OCI-LY3 (cell line): ENCODE data around the gene MAP2K4.

ENCODE experiments used
- EZH2phosphoT487 ChIP-seq: fragments of 200-600 bp; shearing (Covaris generic); IDR thresholded peaks from 2 replicates; pipeline ENCODE4 v1.6.1; 2018; ENCODE audit warnings: antibody characterized with exemption, mixed run types, low read depth
- TF ChIP-seq, protein P1 (sequence below): fragments of 200-600, 300-600 bp; sonication (generic); IDR thresholded peaks from 2 replicates; pipeline ENCODE4 v1.5.1; 2014; ENCODE audit warnings: antibody characterized with exemption, low read length, low read depth

DNA sequence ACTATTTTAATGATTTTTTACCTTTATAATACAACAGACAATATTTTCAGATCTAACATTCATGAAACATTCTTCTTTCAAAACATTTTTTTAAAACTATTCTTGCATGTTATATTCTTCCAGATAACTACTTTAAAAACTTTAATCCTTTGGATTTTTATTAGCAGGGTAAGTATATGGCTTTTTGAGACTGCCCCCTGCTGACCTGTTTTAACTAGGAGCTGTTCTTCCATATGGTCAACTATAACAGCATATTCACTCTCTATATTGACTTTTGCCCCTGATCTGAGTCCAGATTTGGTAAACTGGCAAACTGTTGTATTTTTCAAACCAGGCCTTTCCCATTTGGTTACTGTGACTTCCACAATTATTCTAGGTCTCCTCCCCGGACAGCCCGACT lies 39.9 kb upstream of the MAP2K4 start:
- TF ChIP-seq EZH2phosphoT487: no peak
- TF ChIP-seq, protein P1, sequence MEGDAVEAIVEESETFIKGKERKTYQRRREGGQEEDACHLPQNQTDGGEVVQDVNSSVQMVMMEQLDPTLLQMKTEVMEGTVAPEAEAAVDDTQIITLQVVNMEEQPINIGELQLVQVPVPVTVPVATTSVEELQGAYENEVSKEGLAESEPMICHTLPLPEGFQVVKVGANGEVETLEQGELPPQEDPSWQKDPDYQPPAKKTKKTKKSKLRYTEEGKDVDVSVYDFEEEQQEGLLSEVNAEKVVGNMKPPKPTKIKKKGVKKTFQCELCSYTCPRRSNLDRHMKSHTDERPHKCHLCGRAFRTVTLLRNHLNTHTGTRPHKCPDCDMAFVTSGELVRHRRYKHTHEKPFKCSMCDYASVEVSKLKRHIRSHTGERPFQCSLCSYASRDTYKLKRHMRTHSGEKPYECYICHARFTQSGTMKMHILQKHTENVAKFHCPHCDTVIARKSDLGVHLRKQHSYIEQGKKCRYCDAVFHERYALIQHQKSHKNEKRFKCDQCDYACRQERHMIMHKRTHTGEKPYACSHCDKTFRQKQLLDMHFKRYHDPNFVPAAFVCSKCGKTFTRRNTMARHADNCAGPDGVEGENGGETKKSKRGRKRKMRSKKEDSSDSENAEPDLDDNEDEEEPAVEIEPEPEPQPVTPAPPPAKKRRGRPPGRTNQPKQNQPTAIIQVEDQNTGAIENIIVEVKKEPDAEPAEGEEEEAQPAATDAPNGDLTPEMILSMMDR: peak; percentile 24; the same call in 1 of the 2 replicates
